Esophagus muscularis mucosa (tissue), 3 donors: Measurements from ENCODE around the gene TRIM71.

ENCODE experiments used
- CTCF ChIP-seq, 3 experiments: fragments of 200-600 bp in 2 of 3; fragments of 450-650 bp in 1 of 3; sonication (generic) in 2 of 3; IDR thresholded peaks; one replicate each; pipeline ENCODE4 v1.5.1; 2017 to 2019; ENCODE audit warnings: antibody characterized with exemption in 3 of 3, mild to moderate bottlenecking in 2 of 3, moderate library complexity in 1 of 3
- POLR2A ChIP-seq: fragments of 450-650 bp; IDR thresholded peaks from one replicate; pipeline ENCODE4 v1.6.1; 2017; ENCODE audit warnings: antibody characterized with exemption, moderate library complexity, mild to moderate bottlenecking, low read depth
- POLR2AphosphoS5 ChIP-seq, 2 donors: sonication (generic); formaldehyde crosslinking; IDR thresholded peaks; one replicate each; pipeline ENCODE4 v1.6.1; 2017; ENCODE audit warnings: antibody characterized with exemption in 2 of 2

DNA sequence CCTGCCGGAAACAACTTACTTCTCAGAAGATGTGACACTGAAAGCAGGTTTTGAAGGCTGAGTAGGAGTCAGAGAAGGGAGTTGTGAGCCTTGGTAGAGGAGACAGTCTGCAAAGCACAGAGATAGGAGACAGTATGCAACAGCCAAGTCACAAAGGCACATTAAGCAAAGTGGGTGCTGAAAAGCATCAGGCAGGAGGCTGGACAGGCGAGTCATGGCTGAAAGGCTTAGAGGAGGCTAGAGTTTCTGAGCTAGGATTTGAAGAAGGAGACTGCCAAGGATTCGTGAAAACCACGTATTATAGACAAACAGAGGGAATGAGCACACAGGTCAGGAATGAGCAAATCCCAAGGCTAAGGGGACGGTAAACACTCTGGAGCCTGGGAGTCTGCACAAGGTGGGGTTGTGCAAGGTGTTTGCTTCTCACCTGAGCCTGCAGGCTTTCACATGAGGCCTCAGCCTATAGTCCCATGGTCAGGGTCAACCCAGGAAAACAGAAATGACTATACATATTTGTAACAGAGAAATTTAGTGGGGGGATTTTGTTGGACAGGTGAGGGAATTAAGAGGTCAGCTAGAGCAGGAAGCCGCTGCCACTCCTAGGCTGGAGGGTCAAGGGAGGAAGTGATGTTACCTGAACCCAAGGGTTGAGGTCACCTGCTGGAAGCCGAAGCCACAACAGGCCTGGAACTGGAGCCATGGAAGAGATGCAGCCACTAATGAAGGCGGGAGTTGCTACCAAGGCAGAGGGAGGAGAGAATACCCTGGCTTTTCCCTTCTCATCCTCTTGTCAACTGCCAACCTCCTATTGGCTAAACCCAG, 23.1 kb upstream of the TRIM71 start:
- TF ChIP-seq POLR2AphosphoS5 (IDR thresholded peaks at IDR 0.05) (no peak), CTCF (IDR thresholded peaks at IDR 0.05) (no peak), POLR2A (no peak)
